WERI-Rb-1 (cell line): ENCODE measurements around the gene DEPDC5.

Source experiments
- DNase-seq: peaks from one replicate; pipeline ENCODE4 v3.0.0-alpha.2; 2020
- H3K27ac ChIP-seq: fragments of 250-450 bp; sonication (Bioruptor Pico); 2 replicates; pipeline ENCODE4 v1.5.1; 2020; ENCODE audit warnings: mild to moderate bottlenecking, moderate library complexity
- H3K27me3 ChIP-seq: fragments of 250-450 bp; sonication (Bioruptor Pico); 2 replicates; pipeline ENCODE4 v1.5.1; 2021; ENCODE audit warnings: mild to moderate bottlenecking, low read depth, moderate library complexity; ENCODE audit not compliant: insufficient read depth, severe bottlenecking
- H3K36me3 ChIP-seq: fragments of 250-450 bp; sonication (Bioruptor Pico); 2 replicates; pipeline ENCODE4 v1.5.1; 2020; ENCODE audit warnings: mild to moderate bottlenecking, moderate library complexity
- H3K4me3 ChIP-seq: 2 replicates; pipeline ENCODE4 v1.5.1; 2011; ENCODE audit warnings: low read depth, mild to moderate bottlenecking, control low read depth, low read length
- H3K9me3 ChIP-seq: fragments of 250-450 bp; sonication (Bioruptor Pico); 2 replicates; pipeline ENCODE4 v1.5.1; 2021; ENCODE audit warnings: mild to moderate bottlenecking, moderate library complexity; ENCODE audit not compliant: severe bottlenecking
- CTCF ChIP-seq: IDR thresholded peaks from 2 replicates; pipeline ENCODE4 v1.5.1; 2011; ENCODE audit warnings: low read depth, mild to moderate bottlenecking, control low read depth, inconsistent platforms, low read length

DEPDC5 gene

GRCh38 chr22:31825513-31825912 is 71.7 kb downstream of the DEPDC5 start:
- TF ChIP-seq CTCF = no peak
- H3K9me3 ChIP-seq = no peaks in the 10 kb centered on the region
- no peak overlapping the region for H3K4me3 ChIP-seq
- H3K27me3 ChIP-seq = no peaks in the 10 kb centered on the region
- no peak overlapping the region for H3K27ac ChIP-seq
- peaks cover 35% of the 10 kb centered on the region for H3K36me3 ChIP-seq
- DNase-seq = no peak

GRCh38 chr22:31826443-31826842 is 72.6 kb downstream of the DEPDC5 start:
- H3K9me3 ChIP-seq = no peaks in the 10 kb centered on the region
- H3K36me3 ChIP-seq = peaks cover 27% of the 10 kb centered on the region
- DNase-seq = no peak
- no peaks in the 10 kb centered on the region for H3K27me3 ChIP-seq
- H3K4me3 ChIP-seq = no peak overlapping the region
- H3K27ac ChIP-seq = no peak overlapping the region
- no peak for TF ChIP-seq CTCF

- Histone ChIP-seq H3K4me3 (no peak overlapping the region), H3K36me3 (peaks cover 17% of the 10 kb centered on the region), H3K9me3 (no peaks in the 10 kb centered on the region), H3K27me3 (no peaks in the 10 kb centered on the region), H3K27ac (no peak overlapping the region)
- DNase-seq = no peak
- TF ChIP-seq CTCF = no peak
Measured at GRCh38 chr22:31828739-31829138, 74.9 kb downstream of the DEPDC5 start.

GRCh38 chr22:31829505-31829904 is 75.7 kb downstream of the DEPDC5 start:
- H3K27me3 ChIP-seq = no peaks in the 10 kb centered on the region
- peak overlapping the region; percentile 43 for H3K27ac ChIP-seq
- H3K36me3 ChIP-seq = peaks cover 17% of the 10 kb centered on the region
- no peaks in the 10 kb centered on the region for H3K9me3 ChIP-seq
- TF ChIP-seq CTCF = no peak
- peak; percentile 39 for DNase-seq
- no peak overlapping the region for H3K4me3 ChIP-seq

GRCh38 chr22:31830721-31831070 is 76.9 kb downstream of the DEPDC5 start:
- Histone ChIP-seq H3K27ac (no peak overlapping the region), H3K27me3 (no peaks in the 10 kb centered on the region), H3K36me3 (peaks cover 17% of the 10 kb centered on the region), H3K4me3 (no peak overlapping the region), H3K9me3 (no peaks in the 10 kb centered on the region)
- no peak for DNase-seq
- no peak for TF ChIP-seq CTCF

- no peak overlapping the region for H3K27ac ChIP-seq
- H3K36me3 ChIP-seq = peaks cover 25% of the 10 kb centered on the region
- no peak for TF ChIP-seq CTCF
- H3K4me3 ChIP-seq = no peak overlapping the region
- H3K27me3 ChIP-seq = no peaks in the 10 kb centered on the region
- no peaks in the 10 kb centered on the region for H3K9me3 ChIP-seq
- DNase-seq = no peak
Measured at GRCh38 chr22:31833930-31834329, 80.1 kb downstream of the DEPDC5 start.
